AG09319 (cell line): ENCODE measurements around the gene POLQ.
A peak's percentile ranks its signal among the peaks of the same experiment; 100 is the strongest.

Experiments used
- DNase-seq: peaks from one replicate; pipeline ENCODE4 v3.0.0-alpha.2; 2010; ENCODE audit warnings: low read depth; ENCODE audit errors: extremely low read depth
- CTCF ChIP-seq: IDR thresholded peaks from 2 replicates; pipeline ENCODE4 v1.5.1; 2011; ENCODE audit warnings: low read depth, mild to moderate bottlenecking, inconsistent platforms, low read length, moderate library complexity

Gene POLQ

GRCh38 chr3:121514496-121514895 lies 31.3 kb downstream of the POLQ start:
- DNase-seq, result no peak
- no peak for TF ChIP-seq CTCF

GRCh38 chr3:121508389-121508788 lies 37.4 kb downstream of the POLQ start:
- DNase-seq, result no peak
- no peak for TF ChIP-seq CTCF

GRCh38 chr3:121505256-121505655 lies 40.5 kb downstream of the POLQ start:
- no peak for TF ChIP-seq CTCF

GRCh38 chr3:121504618-121505017 lies 41.2 kb downstream of the POLQ start:
- TF ChIP-seq CTCF, result no peak
- DNase-seq, result no peak

More at GRCh38 chr3:121505256-121505655, 40.5 kb downstream of the POLQ start:
- DNase-seq, result no peak

- no peak for TF ChIP-seq CTCF
- DNase-seq, result no peak
These were observed 49.0 kb downstream of the POLQ start for GRCh38 chr3:121496786-121497185.

- no peak for DNase-seq
- TF ChIP-seq CTCF, result peak; percentile 24
These were observed 52.4 kb downstream of the POLQ start for GRCh38 chr3:121493431-121493830.

- no peak for TF ChIP-seq CTCF
- DNase-seq, result no peak
These were observed 54.0 kb downstream of the POLQ start for GRCh38 chr3:121491683-121492320.
